ENCODE results near the gene SWAP70.

SWAP70 gene

GRCh38 chr11:9677951-9678350 lies 14.1 kb downstream of the SWAP70 start:
- no peaks in the 10 kb centered on the region for H3K79me2 ChIP-seq (ENCODE audit: insufficient read depth, low read depth)
- no peaks in the 10 kb centered on the region for H3K4me1 ChIP-seq (ENCODE audit: low read depth, poor library complexity, severe bottlenecking)
- no peaks in the 10 kb centered on the region for H3K27me3 ChIP-seq (ENCODE audit: insufficient read depth, low read depth)
- H3K4me2 ChIP-seq = no peak overlapping the region
- no peak overlapping the region for H3K27ac ChIP-seq
- H2AFZ ChIP-seq (ENCODE audit: low read depth) = no peak overlapping the region
- H4K20me1 ChIP-seq (ENCODE audit: insufficient read depth) = no peaks in the 10 kb centered on the region
- TF ChIP-seq CTCF (conservative IDR thresholded peaks at IDR 0.05; ENCODE audit: low read depth, low read length) = no peak
- no peaks in the 10 kb centered on the region for H3K36me3 ChIP-seq (ENCODE audit: insufficient read depth)
- no peak overlapping the region for H3K9ac ChIP-seq
- H3K4me3 ChIP-seq (IDR thresholded peaks at IDR 0.05; ENCODE audit: insufficient read depth, low read depth, low read length) = no peak overlapping the region

DNA sequence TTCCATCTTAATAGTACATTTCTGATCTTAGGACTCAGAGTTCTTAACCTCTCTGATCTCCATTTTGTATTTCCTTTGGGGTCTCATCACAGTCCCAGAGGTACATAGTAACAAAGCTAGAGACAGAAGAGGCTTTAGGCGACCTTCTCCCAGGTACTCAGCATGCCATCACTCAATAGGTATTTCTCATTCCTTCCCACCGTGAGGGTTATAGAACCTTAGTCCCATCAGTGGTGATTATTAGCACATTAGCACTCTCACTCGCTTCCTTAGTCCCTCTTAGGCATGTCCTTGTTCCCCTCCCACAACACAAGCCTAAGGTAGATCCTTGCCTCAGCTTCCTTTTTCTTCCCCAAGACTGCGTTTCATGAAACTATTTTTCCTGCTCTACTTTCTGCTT lies 14.7 kb downstream of the SWAP70 start:
- Histone ChIP-seq H4K20me1 (ENCODE audit: insufficient read depth) (no peaks in the 10 kb centered on the region), H3K36me3 (ENCODE audit: insufficient read depth) (no peaks in the 10 kb centered on the region), H2AFZ (ENCODE audit: low read depth) (no peak overlapping the region), H3K4me1 (ENCODE audit: low read depth, poor library complexity, severe bottlenecking) (no peaks in the 10 kb centered on the region), H3K79me2 (ENCODE audit: insufficient read depth, low read depth) (no peaks in the 10 kb centered on the region), H3K27me3 (ENCODE audit: insufficient read depth, low read depth) (no peaks in the 10 kb centered on the region), H3K4me3 (IDR thresholded peaks at IDR 0.05; ENCODE audit: insufficient read depth, low read depth, low read length) (no peak overlapping the region), H3K9ac (no peak overlapping the region), H3K27ac (no peak overlapping the region), H3K4me2 (no peak overlapping the region)
- no peak for TF ChIP-seq CTCF (conservative IDR thresholded peaks at IDR 0.05; ENCODE audit: low read depth, low read length)

- Histone ChIP-seq H3K27me3 (ENCODE audit: insufficient read depth, low read depth) (no peaks in the 10 kb centered on the region), H3K9ac (no peak overlapping the region), H3K27ac (no peak overlapping the region), H3K4me1 (ENCODE audit: low read depth, poor library complexity, severe bottlenecking) (no peaks in the 10 kb centered on the region), H3K36me3 (ENCODE audit: insufficient read depth) (no peaks in the 10 kb centered on the region), H3K4me2 (no peak overlapping the region), H3K4me3 (IDR thresholded peaks at IDR 0.05; ENCODE audit: insufficient read depth, low read depth, low read length) (no peak overlapping the region), H3K79me2 (ENCODE audit: insufficient read depth, low read depth) (no peaks in the 10 kb centered on the region), H4K20me1 (ENCODE audit: insufficient read depth) (no peaks in the 10 kb centered on the region), H2AFZ (ENCODE audit: low read depth) (no peak overlapping the region)
- no peak for TF ChIP-seq CTCF (conservative IDR thresholded peaks at IDR 0.05; ENCODE audit: low read depth, low read length)
These were observed 16.2 kb downstream of the SWAP70 start for GRCh38 chr11:9680028-9680427.

DNA sequence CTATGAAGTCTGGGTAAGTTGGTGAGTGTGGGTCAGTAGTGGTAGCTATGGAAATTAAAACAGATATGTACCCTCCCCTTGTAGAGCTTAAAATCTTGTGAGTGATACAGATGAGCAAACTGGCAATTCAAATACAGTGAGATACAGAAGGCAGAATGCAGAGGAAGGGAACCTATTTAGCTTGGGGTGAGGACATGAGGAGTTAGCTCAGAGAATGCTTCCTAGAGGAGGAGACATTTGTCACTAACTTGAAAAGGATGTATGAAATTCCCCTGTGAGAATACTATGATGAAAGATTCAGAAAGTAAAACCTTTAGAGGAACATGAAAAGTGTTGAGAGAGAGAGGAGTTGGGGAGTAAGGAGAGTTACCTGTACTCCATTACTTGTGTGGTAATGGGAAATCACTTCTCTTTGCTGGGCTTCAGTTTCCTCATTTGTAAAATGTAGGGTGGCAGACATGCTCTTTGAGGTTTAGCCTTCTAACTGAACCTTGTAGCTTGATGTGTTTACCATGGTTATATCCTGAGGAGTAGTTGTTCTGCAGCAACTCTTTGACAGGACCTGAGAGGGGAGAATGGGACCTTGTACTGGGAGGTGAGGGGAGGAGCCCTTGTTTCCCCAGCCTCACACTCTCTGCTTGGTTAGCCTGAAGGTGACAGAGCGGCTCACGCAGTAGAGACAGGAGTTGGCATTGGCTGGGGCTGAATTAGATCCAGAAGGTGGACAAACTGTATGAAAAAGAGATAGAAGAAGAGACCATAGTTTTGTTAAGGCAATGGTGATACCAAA lies 17.9 kb downstream of the SWAP70 start:
- Histone ChIP-seq H3K79me2 (ENCODE audit: insufficient read depth, low read depth) (no peaks in the 10 kb centered on the region), H3K36me3 (ENCODE audit: insufficient read depth) (no peaks in the 10 kb centered on the region), H3K27me3 (ENCODE audit: insufficient read depth, low read depth) (no peaks in the 10 kb centered on the region), H4K20me1 (ENCODE audit: insufficient read depth) (no peaks in the 10 kb centered on the region), H3K4me1 (ENCODE audit: low read depth, poor library complexity, severe bottlenecking) (no peaks in the 10 kb centered on the region), H2AFZ (ENCODE audit: low read depth) (no peak overlapping the region), H3K9ac (no peak overlapping the region), H3K27ac (no peak overlapping the region), H3K4me2 (no peak overlapping the region), H3K4me3 (IDR thresholded peaks at IDR 0.05; ENCODE audit: insufficient read depth, low read depth, low read length) (no peak overlapping the region)
- TF ChIP-seq CTCF (conservative IDR thresholded peaks at IDR 0.05; ENCODE audit: low read depth, low read length) = no peak

Measured in KMS-11 (cell line).